ENCODE measurements around the gene ACTRT3. TPM values are rescaled to one million over a fixed set of nuclear protein-coding genes. Genes with fewer than 3 reads are reported as not detected.
A peak's percentile ranks its signal among the peaks of the same experiment; 100 is the strongest.

The ACTRT3 gene
- total RNA-seq, 1 experiment from 2014 or later = 2.5 TPM

- no peaks in the 10 kb centered on the region for H3K4me1 Mint-ChIP-seq (ENCODE audit: low read depth, unreplicated experiment)
Measured at GRCh38 chr3:169804681-169805080, 35.3 kb upstream of the ACTRT3 start.

GRCh38 chr3:169792359-169792758, 23.0 kb upstream of the ACTRT3 start:
- no peaks in the 10 kb centered on the region for H3K27me3 Mint-ChIP-seq (ENCODE audit: unreplicated experiment)
- H3K27ac Mint-ChIP-seq (ENCODE audit: unreplicated experiment) = no peak overlapping the region
- no peaks in the 10 kb centered on the region for H3K9me3 Mint-ChIP-seq (ENCODE audit: low read depth, unreplicated experiment)
- intact Hi-C loops (cut with micrococcal nuclease; ENCODE audit: unreplicated experiment) = no loop called here
- CTCF ChIA-PET = no interaction called here
- H3K36me3 Mint-ChIP-seq (ENCODE audit: insufficient read depth, unreplicated experiment) = peaks cover 6% of the 10 kb centered on the region
- BruUV-seq (replicated peaks) = no TSS peak
- no peak for DNase-seq
- H3K4me3 Mint-ChIP-seq (ENCODE audit: low read depth, unreplicated experiment) = no peak overlapping the region
- TF ChIP-seq CTCF (IDR thresholded peaks at IDR 0.05; ENCODE audit: unreplicated experiment) = no peak
- H3K4me1 Mint-ChIP-seq (ENCODE audit: low read depth, unreplicated experiment) = no peaks in the 10 kb centered on the region

More at GRCh38 chr3:169804681-169805080, 35.3 kb upstream of the ACTRT3 start:
- Mint-ChIP-seq H3K9me3 (ENCODE audit: low read depth, unreplicated experiment) (no peaks in the 10 kb centered on the region), H3K27me3 (ENCODE audit: unreplicated experiment) (no peaks in the 10 kb centered on the region), H3K36me3 (ENCODE audit: insufficient read depth, unreplicated experiment) (no peaks in the 10 kb centered on the region), H3K4me3 (ENCODE audit: low read depth, unreplicated experiment) (no peak overlapping the region), H3K27ac (ENCODE audit: unreplicated experiment) (no peak overlapping the region)
- TF ChIP-seq CTCF (IDR thresholded peaks at IDR 0.05; ENCODE audit: unreplicated experiment) = no peak
- BruUV-seq (replicated peaks) = no TSS peak
- intact Hi-C loops (cut with micrococcal nuclease; ENCODE audit: unreplicated experiment) = no loop called here
- no peak for DNase-seq
- CTCF ChIA-PET = no interaction called here

- H3K9me3 Mint-ChIP-seq (ENCODE audit: low read depth, unreplicated experiment) = no peaks in the 10 kb centered on the region
- no peaks in the 10 kb centered on the region for H3K27me3 Mint-ChIP-seq (ENCODE audit: unreplicated experiment)
- DNase-seq = no peak
- peak overlapping the region; percentile 2 for H3K27ac Mint-ChIP-seq (ENCODE audit: unreplicated experiment)
- no peak for TF ChIP-seq CTCF (IDR thresholded peaks at IDR 0.05; ENCODE audit: unreplicated experiment)
- CTCF ChIA-PET = no interaction called here
- intact Hi-C loops (cut with micrococcal nuclease; ENCODE audit: unreplicated experiment) = no loop called here
- no TSS peak for BruUV-seq (replicated peaks)
- H3K4me3 Mint-ChIP-seq (ENCODE audit: low read depth, unreplicated experiment) = no peak overlapping the region
- peaks cover 21% of the 10 kb centered on the region for H3K36me3 Mint-ChIP-seq (ENCODE audit: insufficient read depth, unreplicated experiment)
- no peaks in the 10 kb centered on the region for H3K4me1 Mint-ChIP-seq (ENCODE audit: low read depth, unreplicated experiment)
Measured at GRCh38 chr3:169790687-169791429, 21.5 kb upstream of the ACTRT3 start.

GRCh38 chr3:169790219-169790618, 20.9 kb upstream of the ACTRT3 start:
- Mint-ChIP-seq H3K4me1 (ENCODE audit: low read depth, unreplicated experiment) (no peaks in the 10 kb centered on the region), H3K27ac (ENCODE audit: unreplicated experiment) (peak overlapping the region; percentile 2), H3K36me3 (ENCODE audit: insufficient read depth, unreplicated experiment) (peaks cover 28% of the 10 kb centered on the region), H3K4me3 (ENCODE audit: low read depth, unreplicated experiment) (no peak overlapping the region), H3K9me3 (ENCODE audit: low read depth, unreplicated experiment) (no peaks in the 10 kb centered on the region), H3K27me3 (ENCODE audit: unreplicated experiment) (no peaks in the 10 kb centered on the region)
- CTCF ChIA-PET = no interaction called here
- intact Hi-C loops (cut with micrococcal nuclease; ENCODE audit: unreplicated experiment) = no loop called here
- no peak for TF ChIP-seq CTCF (IDR thresholded peaks at IDR 0.05; ENCODE audit: unreplicated experiment)
- no peak for DNase-seq
- no TSS peak for BruUV-seq (replicated peaks)
